MM.1S (cell line): ENCODE measurements around the gene OR2A2.

ENCODE experiments used
- CTCF ChIP-seq: fragments of 300-600 bp; sonication (generic); IDR thresholded peaks from 2 replicates; pipeline ENCODE4 v1.5.1; 2016; ENCODE audit warnings: antibody characterized with exemption, low read length, mixed read lengths
- EZH2 ChIP-seq: fragments of 300-600 bp; sonication (generic); optimal IDR thresholded peaks from 2 replicates; pipeline ENCODE3; 2017; ENCODE audit warnings: low read depth, mild to moderate bottlenecking, antibody characterized with exemption, low read length, mixed read lengths

- TF ChIP-seq CTCF (no peak), EZH2 (no peak)
Observed at GRCh38 chr7:144110272-144110671, 889 bp downstream of the OR2A2 start.
